Stomach (tissue), 9 donors: ENCODE measurements around the gene AP1S3. TPM values are rescaled to one million over a fixed set of nuclear protein-coding genes. Genes with fewer than 3 reads are reported as not detected.

ENCODE experiments used
- DNase-seq, 2 donors: peaks; one replicate each; pipeline versions ENCODE4 v3.0.0 to v3.0.0-alpha.2; 2013 to 2019
- H3K27ac ChIP-seq, 5 donors: fragments of 200-600 bp in 4 of 5; sonication (generic) in 4 of 5; one replicate each; pipeline ENCODE4 v1.5.1; 2013 to 2019; ENCODE audit warnings: mild to moderate bottlenecking in 1 of 5, moderate library complexity in 1 of 5
- H3K27me3 ChIP-seq, 3 donors: fragments of 200-600 bp; sonication (generic); one replicate each; pipeline ENCODE4 v1.5.1; 2017 to 2019; ENCODE audit warnings: mixed run types in 1 of 3
- H3K36me3 ChIP-seq, 4 donors: fragments of 200-600 bp; sonication (generic); 1 replicate in 3 of 4; 2 replicates in 1 of 4; pipeline ENCODE4 v1.5.1; 2016 to 2019
- H3K4me1 ChIP-seq, 4 donors: fragments of 200-600 bp; sonication (generic); one replicate each; pipeline ENCODE4 v1.5.1; 2016 to 2019
- H3K4me3 ChIP-seq, 4 donors: fragments of 200-600 bp; sonication (generic) in 3 of 4; one replicate each; pipeline ENCODE4 v1.5.1; 2016 to 2019; ENCODE audit warnings: mild to moderate bottlenecking in 1 of 4
- H3K9me3 ChIP-seq, 4 donors: fragments of 200-600 bp; sonication (generic); one replicate each; pipeline ENCODE4 v1.5.1; 2016 to 2019
- EP300 ChIP-seq: sonication (generic); formaldehyde crosslinking; IDR thresholded peaks from one replicate; pipeline ENCODE4 v1.6.1; 2017; ENCODE audit warnings: antibody characterized with exemption
- POLR2A ChIP-seq, 4 donors: fragments of 450-650 bp; IDR thresholded peaks; one replicate each; pipeline ENCODE4 v1.6.1; 2016; ENCODE audit warnings: antibody characterized with exemption in 4 of 4, control low read depth in 2 of 4, mild to moderate bottlenecking in 1 of 4, moderate library complexity in 1 of 4
- POLR2AphosphoS5 ChIP-seq, 3 donors: sonication (generic); formaldehyde crosslinking; IDR thresholded peaks; one replicate each; pipeline ENCODE4 v1.6.1; 2016; ENCODE audit warnings: antibody characterized with exemption in 3 of 3
- WGBS, 5 donors: extraction: QIAGEN DNeasy Blood & Tissue Kit in 3 of 5; methylation state at CpG; one replicate each; pipeline versions ENCODE4 v1.1.5 to v1.1.7; 2013 to 2018; 5-methylcytosine and 5-hydroxymethylcytosine counted together
- intact Hi-C: fragments of 100-400 bp; cut with DNase I; formaldehyde crosslinking; loops from one replicate; pipeline ENCODE4 v1.15.1; 2023; ENCODE audit warnings: low total_unique reads
- polyA plus RNA-seq, 3 donors: library from polyadenylated mRNA; stranded (reverse); fragments of 200-250 nt; gene quantifications; one replicate each; pipeline ENCODE4 v1.2.3, GENCODE V29; 2013
- total RNA-seq, 5 donors: library from RNA; depleted of rRNA; stranded (reverse); fragments of >200 nt; gene quantifications; one replicate each; pipeline versions ENCODE4 v1.1.0 to v1.2.3, GENCODE V29; 2014 to 2016
- TF ChIP-seq, protein P1 (sequence below), 7 experiments: fragments of 450-650 bp in 4 of 7; fragments of 200-600 bp in 3 of 7; sonication (generic) in 3 of 7; IDR thresholded peaks; one replicate each; pipeline ENCODE4 v1.5.1; 2016 to 2019; ENCODE audit warnings: antibody characterized with exemption in 7 of 7, control low read depth in 2 of 7, mild to moderate bottlenecking in 1 of 7
- donor health status: healthy with polysubstance abuse.
- donor health status: Bipolar disorder and iron deficiency.
- donor health status: healthy.

Gene AP1S3
- total and polyA plus RNA-seq, 8 donors: 1.5 to 18.2 (median 6.1) TPM; not detected in 2

DNA sequence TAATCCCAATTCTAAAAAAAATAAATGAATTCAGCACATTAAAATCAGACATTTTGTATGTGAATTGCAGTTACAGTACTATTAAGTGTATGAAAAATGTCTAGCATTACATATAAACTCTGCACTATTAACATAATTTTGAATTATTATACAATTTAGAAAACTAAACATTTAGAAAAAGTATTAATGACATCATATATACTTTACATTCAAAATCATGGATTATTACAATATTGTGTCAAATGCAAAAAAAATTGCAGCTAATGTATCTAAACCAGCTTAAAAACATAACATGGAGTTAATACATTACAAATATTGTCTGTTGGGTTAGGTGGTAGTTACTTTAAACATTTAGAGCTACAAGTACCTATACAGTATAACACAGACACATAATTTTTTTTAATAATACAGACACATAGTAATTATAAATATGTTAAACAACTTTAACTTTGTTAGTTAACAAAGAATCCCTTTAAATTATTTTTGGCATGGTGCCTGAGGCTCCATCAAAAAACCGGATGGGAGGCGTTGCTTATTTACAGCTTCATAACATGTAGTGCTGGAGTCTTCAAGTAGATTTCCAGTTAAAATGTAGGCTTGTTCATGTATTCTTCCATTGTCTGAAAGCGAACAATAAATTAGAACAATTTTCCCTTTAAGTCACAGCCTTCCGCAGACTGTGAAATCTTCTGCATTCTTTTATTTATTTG lies 79.1 kb downstream of the AP1S3 start:
- H3K36me3 ChIP-seq: no peaks in the 10 kb centered on the region
- DNase-seq: no peak
- H3K9me3 ChIP-seq: no peaks in the 10 kb centered on the region
- H3K27ac ChIP-seq: peak overlapping the region in 1 of 5 donors; percentile 17
- TF ChIP-seq EP300 (no peak), POLR2AphosphoS5 (IDR thresholded peaks at IDR 0.05) (no peak), POLR2A (IDR thresholded peaks at IDR 0.05) (no peak)
- TF ChIP-seq, protein P1, sequence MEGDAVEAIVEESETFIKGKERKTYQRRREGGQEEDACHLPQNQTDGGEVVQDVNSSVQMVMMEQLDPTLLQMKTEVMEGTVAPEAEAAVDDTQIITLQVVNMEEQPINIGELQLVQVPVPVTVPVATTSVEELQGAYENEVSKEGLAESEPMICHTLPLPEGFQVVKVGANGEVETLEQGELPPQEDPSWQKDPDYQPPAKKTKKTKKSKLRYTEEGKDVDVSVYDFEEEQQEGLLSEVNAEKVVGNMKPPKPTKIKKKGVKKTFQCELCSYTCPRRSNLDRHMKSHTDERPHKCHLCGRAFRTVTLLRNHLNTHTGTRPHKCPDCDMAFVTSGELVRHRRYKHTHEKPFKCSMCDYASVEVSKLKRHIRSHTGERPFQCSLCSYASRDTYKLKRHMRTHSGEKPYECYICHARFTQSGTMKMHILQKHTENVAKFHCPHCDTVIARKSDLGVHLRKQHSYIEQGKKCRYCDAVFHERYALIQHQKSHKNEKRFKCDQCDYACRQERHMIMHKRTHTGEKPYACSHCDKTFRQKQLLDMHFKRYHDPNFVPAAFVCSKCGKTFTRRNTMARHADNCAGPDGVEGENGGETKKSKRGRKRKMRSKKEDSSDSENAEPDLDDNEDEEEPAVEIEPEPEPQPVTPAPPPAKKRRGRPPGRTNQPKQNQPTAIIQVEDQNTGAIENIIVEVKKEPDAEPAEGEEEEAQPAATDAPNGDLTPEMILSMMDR (IDR thresholded peaks at IDR 0.05): no peak
- H3K27me3 ChIP-seq: no peaks in the 10 kb centered on the region
- 59 to 66% (median 63%) methylated on average over 4 of the region's 4 CpGs for WGBS, 5 donors
- H3K4me1 ChIP-seq: peaks cover 18 to 37% (median 19%) of the 10 kb centered on the region in 4 donors
- H3K4me3 ChIP-seq: no peak overlapping the region
- intact Hi-C loops: no loop called here

DNA sequence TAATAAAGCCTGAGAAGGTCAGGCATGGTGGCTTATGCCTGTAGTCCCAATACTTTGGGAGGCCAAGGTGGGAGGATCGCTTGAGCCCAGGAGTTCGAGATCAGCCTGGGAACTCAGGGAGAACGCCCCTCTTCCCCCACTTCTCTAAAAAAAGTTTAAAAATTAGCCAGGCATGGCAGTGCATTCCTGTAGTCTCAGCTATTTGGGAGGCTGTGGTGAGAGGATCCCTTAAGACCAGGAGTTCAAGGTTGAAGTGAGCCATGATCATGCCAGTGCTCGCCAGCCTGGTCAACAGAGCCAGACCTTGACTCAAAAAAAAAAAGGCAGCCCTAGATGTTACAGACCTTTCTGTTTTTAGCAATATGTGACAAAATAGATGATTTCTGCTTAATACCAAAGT lies 83.4 kb downstream of the AP1S3 start:
- no peaks in the 10 kb centered on the region for H3K36me3 ChIP-seq
- H3K27me3 ChIP-seq: no peaks in the 10 kb centered on the region
- 67 to 96% (median 82%) methylated on average over 4 of the region's 4 CpGs for WGBS, 5 donors
- no peak for TF ChIP-seq POLR2AphosphoS5 (IDR thresholded peaks at IDR 0.05)
- TF ChIP-seq POLR2A (IDR thresholded peaks at IDR 0.05): no peak
- no peak for TF ChIP-seq EP300
- TF ChIP-seq, protein P1 (IDR thresholded peaks at IDR 0.05): no peak
- intact Hi-C loops: no loop called here
- no peak overlapping the region for H3K4me3 ChIP-seq
- H3K4me1 ChIP-seq: peaks cover 0 to 4% (median 2%) of the 10 kb centered on the region in 4 donors
- no peaks in the 10 kb centered on the region for H3K9me3 ChIP-seq
- DNase-seq: no peak
- no peak overlapping the region for H3K27ac ChIP-seq

DNA sequence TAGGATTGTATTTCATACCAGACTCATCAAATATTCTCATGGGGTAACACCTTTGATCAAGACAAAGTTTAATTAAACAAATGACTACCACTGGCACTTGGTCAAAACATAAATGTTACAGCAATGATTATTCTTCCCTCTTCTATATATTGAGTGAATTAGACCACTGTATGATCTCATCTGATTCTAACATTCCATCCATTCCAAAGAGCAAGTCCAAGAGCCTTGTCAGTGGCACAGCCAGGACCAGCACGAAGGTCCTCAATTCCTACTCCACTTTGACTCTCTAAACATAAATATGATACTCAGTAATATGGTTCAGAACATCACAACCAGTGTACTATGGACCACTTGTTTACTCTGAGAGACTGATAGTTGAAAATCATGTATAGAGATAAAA lies 86.4 kb downstream of the AP1S3 start:
- Histone ChIP-seq H3K27me3 (no peaks in the 10 kb centered on the region), H3K4me1 (no peaks in the 10 kb centered on the region), H3K9me3 (no peaks in the 10 kb centered on the region), H3K36me3 (no peaks in the 10 kb centered on the region), H3K27ac (no peak overlapping the region), H3K4me3 (no peak overlapping the region)
- intact Hi-C loops: no loop called here
- DNase-seq: no peak
- WGBS, 5 donors: 52 to 95% (median 71%) methylated on average over 1 of the region's 1 CpG
- TF ChIP-seq, protein P1 (IDR thresholded peaks at IDR 0.05): no peak
- no peak for TF ChIP-seq POLR2AphosphoS5 (IDR thresholded peaks at IDR 0.05)
- TF ChIP-seq POLR2A (IDR thresholded peaks at IDR 0.05): no peak
- TF ChIP-seq EP300: no peak

DNA sequence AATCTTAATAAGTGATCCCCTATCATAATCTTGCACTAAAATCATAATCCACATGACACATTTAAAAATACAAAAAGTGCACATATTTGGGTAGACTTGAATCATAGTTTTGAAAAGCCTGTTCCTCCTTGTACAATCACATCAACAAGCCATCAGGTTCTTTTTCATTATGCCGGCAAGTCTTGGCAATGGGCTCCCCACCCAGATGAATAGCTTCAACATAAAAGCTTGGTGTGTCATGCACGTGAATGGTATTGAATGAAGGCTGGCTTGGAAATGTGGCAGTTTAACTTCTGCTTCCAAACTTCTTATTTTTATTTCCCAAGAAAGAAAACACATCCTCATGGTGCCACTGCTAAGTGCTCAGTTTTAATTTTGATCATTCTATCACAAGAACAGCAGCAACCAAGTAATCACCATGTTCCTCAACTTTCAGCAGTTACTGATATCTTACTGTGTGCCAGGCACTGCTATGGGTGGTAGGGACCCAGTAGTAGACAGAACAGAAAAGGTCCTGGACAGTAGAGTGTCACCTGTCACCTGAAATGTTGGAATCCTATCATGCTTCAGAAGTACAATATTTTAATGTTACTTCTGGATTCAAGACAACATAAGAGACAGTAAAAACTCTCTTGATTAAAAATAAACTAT lies 89.9 kb downstream of the AP1S3 start:
- intact Hi-C loops: no loop called here
- no peak for DNase-seq
- Histone ChIP-seq H3K27me3 (no peaks in the 10 kb centered on the region), H3K4me3 (no peak overlapping the region), H3K36me3 (no peaks in the 10 kb centered on the region), H3K27ac (no peak overlapping the region), H3K9me3 (no peaks in the 10 kb centered on the region), H3K4me1 (no peaks in the 10 kb centered on the region)
- WGBS, 5 donors: 45 to 69% (median 49%) methylated on average over 2 of the region's 2 CpGs
- no peak for TF ChIP-seq POLR2A (IDR thresholded peaks at IDR 0.05)
- no peak for TF ChIP-seq POLR2AphosphoS5 (IDR thresholded peaks at IDR 0.05)
- TF ChIP-seq EP300: no peak
- TF ChIP-seq, protein P1 (IDR thresholded peaks at IDR 0.05): no peak
